Endothelial cell of umbilical vein (primary cell): Measurements from ENCODE around the gene PPTC7. TPM values are rescaled to one million over a fixed set of nuclear protein-coding genes. Genes with fewer than 3 reads are reported as not detected.
"Not testable (repeated sequence)": the region's sequence is repeated elsewhere in the genome, so short reads cannot be mapped to it uniquely, and the experiment has no call there.

ENCODE experiments used
- BruUV-seq: library from RNA; stranded (reverse); fragments of 400-500 nt; replicated peaks from 2 replicates; lab custom pipeline; 2021; lab: Mats Ljungman, UMichigan
- CTCF ChIA-PET: fragments of 300-600, 350-600 bp; sonication (Branson Sonifier 250); formaldehyde crosslinking; loops from one replicate; lab custom pipeline; 2021; ENCODE audit warnings: antibody characterized with exemption, inconsistent platforms; lab: Charles Lee
- POLR2A ChIA-PET: fragments of 300-600, 350-600 bp; sonication (Branson Sonifier 250); formaldehyde crosslinking; loops from one replicate; lab custom pipeline; 2021; ENCODE audit warnings: antibody characterized with exemption, inconsistent platforms; lab: Charles Lee
- DNase-seq: peaks from one replicate; pipeline ENCODE4 v3.0.0-alpha.2; 2011; ENCODE audit warnings: low read depth, low spot score
- FAIRE-seq: peaks from 2 replicates; lab custom pipeline; 2011; peaks lifted over from hg19 to GRCh38; lab: Jason Lieb, UNC
- H2AFZ ChIP-seq: 2 replicates; pipeline ENCODE4 v1.6.0; 2012; ENCODE audit warnings: low read depth, low read length, control low read depth, inconsistent platforms
- H3K27ac ChIP-seq: 2 replicates; pipeline ENCODE4 v1.5.1; 2011; ENCODE audit warnings: low read depth, mild to moderate bottlenecking, control low read depth, low read length, moderate library complexity; ENCODE audit not compliant: insufficient read depth
- H3K27me3 ChIP-seq, 2 experiments: 2 replicates each; pipeline versions ENCODE4 v1.6.0 to v1.6.1; 2011; ENCODE audit warnings: low read length in 2 of 2, mixed read lengths in 1 of 2; ENCODE audit not compliant: control insufficient read depth in 2 of 2, insufficient read depth in 2 of 2
- H3K36me3 ChIP-seq, 2 experiments: 2 replicates in 1 of 2; 3 replicates in 1 of 2; pipeline ENCODE4 v1.5.1; 2011; ENCODE audit warnings: low read length in 2 of 2, mild to moderate bottlenecking in 1 of 2, moderate library complexity in 1 of 2; ENCODE audit not compliant: control insufficient read depth in 2 of 2, insufficient read depth in 2 of 2; ENCODE audit errors: extremely low read depth in 1 of 2
- H3K4me1 ChIP-seq: 3 replicates; pipeline ENCODE4 v1.5.1; 2011; ENCODE audit warnings: mild to moderate bottlenecking, low read length; ENCODE audit not compliant: control insufficient read depth, insufficient read depth; ENCODE audit errors: extremely low read depth
- H3K4me2 ChIP-seq: 2 replicates; pipeline ENCODE4 v1.6.1; 2011; ENCODE audit warnings: low read length, control low read depth, mixed read lengths; ENCODE audit not compliant: insufficient read depth
- H3K4me3 ChIP-seq, 3 experiments: fragments of 200-600 bp in 1 of 3; sonication (generic), shearing (Covaris generic) in 1 of 3; replicated peaks in 1 of 3; 2 replicates each; pipeline ENCODE4 v1.5.1; 2011 to 2016; ENCODE audit warnings: control low read depth in 3 of 3, low read length in 3 of 3, mild to moderate bottlenecking in 2 of 3, inconsistent platforms in 1 of 3, low read depth in 1 of 3, moderate library complexity in 1 of 3; ENCODE audit not compliant: insufficient read depth in 1 of 3
- H3K79me2 ChIP-seq: 2 replicates; pipeline ENCODE4 v1.6.0; 2012; ENCODE audit warnings: low read length, inconsistent platforms; ENCODE audit not compliant: control insufficient read depth, insufficient read depth
- H3K9ac ChIP-seq: replicated peaks from 2 replicates; pipeline ENCODE3; 2011; ENCODE audit warnings: low read length, control low read depth; ENCODE audit not compliant: insufficient read depth; ENCODE audit errors: extremely low read depth
- H3K9me1 ChIP-seq: replicated peaks from 3 replicates; pipeline ENCODE4 v1.6.0; 2011; ENCODE audit warnings: mild to moderate bottlenecking, low read length; ENCODE audit not compliant: control insufficient read depth, insufficient read depth; ENCODE audit errors: extremely low read depth
- H3K9me3 ChIP-seq: replicated peaks from 2 replicates; pipeline ENCODE4 v1.5.1; 2012; ENCODE audit warnings: low read length, inconsistent platforms; ENCODE audit not compliant: control insufficient read depth, insufficient read depth
- H4K20me1 ChIP-seq: replicated peaks from 2 replicates; pipeline ENCODE3; 2011; ENCODE audit warnings: mild to moderate bottlenecking, low read length; ENCODE audit not compliant: control insufficient read depth, insufficient read depth; ENCODE audit errors: extremely low read depth
- GATA2 ChIP-seq: IDR thresholded peaks from 2 replicates; pipeline ENCODE4 v1.7.0; 2011; ENCODE audit warnings: low read depth, mild to moderate bottlenecking, moderate library complexity, mixed read lengths, low read length; ENCODE audit not compliant: insufficient read length, insufficient read depth
- POLR2A ChIP-seq: IDR thresholded peaks from 2 replicates; pipeline ENCODE4 v1.6.1; 2012; ENCODE audit warnings: low read depth, mild to moderate bottlenecking, control low read depth, low read length
- dilution Hi-C: fragments of 300-500 bp; cut with MboI; formaldehyde crosslinking; loops from one replicate; pipeline ENCODE4 v1.15.0; 2019; ENCODE audit warnings: low sequenced_read_pairs; ENCODE audit not compliant: extremely low pct_ligation_motif_present
- intact Hi-C: fragments of 100-400 bp; cut with micrococcal nuclease; formaldehyde crosslinking; loops from one replicate; pipeline ENCODE4 v1.10.0; 2022
- polyA plus RNA-seq, 4 experiments: library from polyadenylated mRNA; depleted of rRNA in 3 of 4; stranded (reverse) in 3 of 4; unstranded in 1 of 4; fragments of >200 nt; gene quantifications; 2 replicates each; pipeline versions ENCODE4 v1.2.1 to v1.2.3, GENCODE V29; 2011 to 2012; ENCODE audit warnings: missing spikeins in 1 of 4
- total RNA-seq: library from RNA; stranded (reverse); gene quantifications from 2 replicates; pipeline ENCODE4 v1.2.3, GENCODE V29; 2021
- TF ChIP-seq, protein P1 (sequence below), 2 donors: IDR thresholded peaks; 1 replicate in 1 of 2; 2 replicates in 1 of 2; pipeline ENCODE4 v1.5.1; 2011; ENCODE audit warnings: low read length in 2 of 2, mild to moderate bottlenecking in 2 of 2, moderate library complexity in 2 of 2, control low read depth in 1 of 2, inconsistent platforms in 1 of 2, low read depth in 1 of 2; ENCODE audit not compliant: insufficient read depth in 1 of 2; ENCODE audit errors: extremely low read depth in 1 of 2

The PPTC7 gene
- total and polyA plus RNA-seq, 2 donors (not counting 3 experiments of a cell fraction or from before 2014, with no cell fraction given), result 8.4 to 15.2 TPM

DNA sequence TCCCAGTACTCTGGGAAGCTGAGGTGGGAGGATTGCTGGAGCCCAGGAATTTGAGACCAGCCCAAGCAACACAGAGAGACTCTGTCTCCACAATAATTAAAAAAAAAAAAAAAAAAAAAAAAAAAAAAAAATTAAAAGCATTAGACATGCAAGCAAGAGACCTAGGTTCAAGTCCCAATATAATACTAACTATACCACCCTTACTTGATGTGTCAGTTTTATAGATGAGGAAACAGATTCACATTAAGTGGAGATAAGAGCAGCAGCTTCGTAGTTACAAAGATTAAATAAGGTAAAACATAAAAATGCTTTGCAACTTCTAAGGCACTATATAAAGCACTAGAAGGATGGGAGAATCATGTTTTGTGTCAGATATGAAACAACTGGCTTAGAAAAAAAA is 9.1 kb downstream of the PPTC7 start:
- Histone ChIP-seq H3K9me3 (peaks cover 3% of the 10 kb centered on the region), H3K4me1 (peaks cover 13% of the 10 kb centered on the region), H3K9me1 (no peaks in the 10 kb centered on the region), H3K4me2 (no peak overlapping the region), H3K9ac (no peak overlapping the region), H3K79me2 (peaks cover 82% of the 10 kb centered on the region), H3K4me3 (no peak overlapping the region), H3K27me3 (no peaks in the 10 kb centered on the region), H4K20me1 (no peaks in the 10 kb centered on the region), H2AFZ (no peak overlapping the region), H3K36me3 (no peaks in the 10 kb centered on the region), H3K27ac (no peak overlapping the region)
- DNase-seq (no peak), FAIRE-seq (no peak)
- intact Hi-C loops, result no loop called here
- no TSS peak for BruUV-seq
- TF ChIP-seq GATA2 (no peak), POLR2A (no peak)
- TF ChIP-seq, protein P1, sequence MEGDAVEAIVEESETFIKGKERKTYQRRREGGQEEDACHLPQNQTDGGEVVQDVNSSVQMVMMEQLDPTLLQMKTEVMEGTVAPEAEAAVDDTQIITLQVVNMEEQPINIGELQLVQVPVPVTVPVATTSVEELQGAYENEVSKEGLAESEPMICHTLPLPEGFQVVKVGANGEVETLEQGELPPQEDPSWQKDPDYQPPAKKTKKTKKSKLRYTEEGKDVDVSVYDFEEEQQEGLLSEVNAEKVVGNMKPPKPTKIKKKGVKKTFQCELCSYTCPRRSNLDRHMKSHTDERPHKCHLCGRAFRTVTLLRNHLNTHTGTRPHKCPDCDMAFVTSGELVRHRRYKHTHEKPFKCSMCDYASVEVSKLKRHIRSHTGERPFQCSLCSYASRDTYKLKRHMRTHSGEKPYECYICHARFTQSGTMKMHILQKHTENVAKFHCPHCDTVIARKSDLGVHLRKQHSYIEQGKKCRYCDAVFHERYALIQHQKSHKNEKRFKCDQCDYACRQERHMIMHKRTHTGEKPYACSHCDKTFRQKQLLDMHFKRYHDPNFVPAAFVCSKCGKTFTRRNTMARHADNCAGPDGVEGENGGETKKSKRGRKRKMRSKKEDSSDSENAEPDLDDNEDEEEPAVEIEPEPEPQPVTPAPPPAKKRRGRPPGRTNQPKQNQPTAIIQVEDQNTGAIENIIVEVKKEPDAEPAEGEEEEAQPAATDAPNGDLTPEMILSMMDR (IDR thresholded peaks at IDR 0.05; ENCODE audit: extremely low read depth in 1 of 2, insufficient read depth in 1 of 2, low read depth in 1 of 2, low read length in 2 of 2), result no peak
- ChIA-PET CTCF (no interaction called here), POLR2A (no interaction called here)
- dilution Hi-C loops, result no loop called here

DNA sequence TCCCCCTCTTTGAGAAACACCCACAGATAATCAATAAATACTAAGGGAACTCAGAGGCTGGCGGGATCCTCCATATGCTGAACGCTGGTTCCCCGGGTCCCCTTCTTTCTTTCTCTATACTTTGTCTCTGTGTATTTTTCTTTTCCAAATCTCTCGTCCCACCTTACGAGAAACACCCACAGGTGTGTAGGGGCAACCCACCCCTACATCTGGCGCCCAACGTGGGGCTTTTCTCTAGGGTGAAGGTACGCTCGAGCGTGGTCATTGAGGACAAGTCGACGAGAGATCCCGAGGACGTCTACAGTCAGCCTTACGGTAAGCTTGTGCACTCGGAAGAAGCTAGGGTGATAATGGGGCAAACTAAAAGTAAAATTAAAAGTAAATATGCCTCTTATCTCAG is 12.3 kb downstream of the PPTC7 start:
- H3K27ac ChIP-seq, H3K4me3 ChIP-seq, dilution Hi-C loops, H3K36me3 ChIP-seq, H3K9me3 ChIP-seq, CTCF ChIA-PET, H3K27me3 ChIP-seq, intact Hi-C loops, H3K4me1 ChIP-seq, FAIRE-seq, H3K9me1 ChIP-seq, H2AFZ ChIP-seq, H3K4me2 ChIP-seq, BruUV-seq, H4K20me1 ChIP-seq, POLR2A ChIA-PET, H3K9ac ChIP-seq, DNase-seq: not testable (repeated sequence)
- peaks cover 80% of the 10 kb centered on the region for H3K79me2 ChIP-seq

DNA sequence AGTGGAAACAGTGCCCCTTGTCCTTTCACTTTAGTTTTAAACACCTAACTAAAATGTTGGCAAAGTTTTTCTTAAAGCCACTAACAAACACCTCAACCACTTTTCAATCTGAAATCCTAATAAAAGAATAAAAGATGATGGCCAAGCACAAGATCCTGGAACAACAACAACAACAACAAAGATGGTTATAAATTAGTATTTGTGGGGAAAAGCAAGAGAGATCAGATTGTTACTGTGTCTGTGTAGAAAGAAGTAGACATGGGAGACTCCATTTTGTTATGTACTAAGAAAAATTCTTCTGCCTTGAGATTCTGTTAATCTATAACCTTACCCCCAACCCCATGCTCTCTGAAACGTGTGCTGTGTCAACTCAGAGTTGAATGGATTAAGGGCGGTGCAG is 13.3 kb downstream of the PPTC7 start:
- H3K4me1 ChIP-seq, POLR2A ChIA-PET: not testable (repeated sequence)

More for the DNA sequence above, 13.3 kb downstream of the PPTC7 start:
- H3K36me3 ChIP-seq, intact Hi-C loops, H4K20me1 ChIP-seq, FAIRE-seq, dilution Hi-C loops, H3K9me3 ChIP-seq, H3K9ac ChIP-seq, H3K4me3 ChIP-seq, H2AFZ ChIP-seq, H3K27ac ChIP-seq, BruUV-seq, H3K9me1 ChIP-seq, H3K4me2 ChIP-seq, H3K27me3 ChIP-seq, DNase-seq: not testable (repeated sequence)
- peaks cover 79% of the 10 kb centered on the region for H3K79me2 ChIP-seq
- CTCF ChIA-PET, result interaction anchor here (1.0 kb wide), 1 partner anchor 10 kb away, joined by 4 read pairs; no protein-coding TSS in a partner anchor
